Suprapubic skin (tissue), 3 donors: Measurements from ENCODE around the gene VMA21.

ENCODE experiments used
- POLR2A ChIP-seq, 2 donors: fragments of 450-650 bp; IDR thresholded peaks; one replicate each; pipeline ENCODE4 v1.6.1; 2017; ENCODE audit warnings: antibody characterized with exemption in 2 of 2, mild to moderate bottlenecking in 2 of 2, moderate library complexity in 2 of 2
- TF ChIP-seq, protein P1 (sequence below), 2 donors: fragments of 200-600 bp in 1 of 2; fragments of 450-650 bp in 1 of 2; sonication (generic) in 1 of 2; IDR thresholded peaks; one replicate each; pipeline ENCODE4 v1.5.1; 2016 to 2019; ENCODE audit warnings: antibody characterized with exemption in 2 of 2, mild to moderate bottlenecking in 1 of 2, moderate library complexity in 1 of 2

DNA sequence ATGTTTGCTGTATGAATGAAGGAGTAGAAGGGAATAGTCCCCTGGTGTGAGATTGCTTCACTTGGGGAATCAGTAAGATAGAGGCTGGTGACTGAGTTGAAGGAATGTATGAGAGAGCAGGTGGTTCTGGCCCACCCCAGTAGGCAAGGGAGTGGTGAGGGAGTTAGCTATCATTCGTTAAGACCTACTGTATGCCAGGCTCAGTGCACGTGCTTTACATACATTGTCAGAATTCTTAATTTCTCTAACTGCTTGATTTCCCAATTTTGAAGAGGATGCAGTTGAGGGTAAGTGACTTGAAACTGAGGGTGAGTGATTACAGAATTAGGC, 700 bp downstream of the VMA21 start:
- no peak for TF ChIP-seq POLR2A (IDR thresholded peaks at IDR 0.05)
- TF ChIP-seq, protein P1, sequence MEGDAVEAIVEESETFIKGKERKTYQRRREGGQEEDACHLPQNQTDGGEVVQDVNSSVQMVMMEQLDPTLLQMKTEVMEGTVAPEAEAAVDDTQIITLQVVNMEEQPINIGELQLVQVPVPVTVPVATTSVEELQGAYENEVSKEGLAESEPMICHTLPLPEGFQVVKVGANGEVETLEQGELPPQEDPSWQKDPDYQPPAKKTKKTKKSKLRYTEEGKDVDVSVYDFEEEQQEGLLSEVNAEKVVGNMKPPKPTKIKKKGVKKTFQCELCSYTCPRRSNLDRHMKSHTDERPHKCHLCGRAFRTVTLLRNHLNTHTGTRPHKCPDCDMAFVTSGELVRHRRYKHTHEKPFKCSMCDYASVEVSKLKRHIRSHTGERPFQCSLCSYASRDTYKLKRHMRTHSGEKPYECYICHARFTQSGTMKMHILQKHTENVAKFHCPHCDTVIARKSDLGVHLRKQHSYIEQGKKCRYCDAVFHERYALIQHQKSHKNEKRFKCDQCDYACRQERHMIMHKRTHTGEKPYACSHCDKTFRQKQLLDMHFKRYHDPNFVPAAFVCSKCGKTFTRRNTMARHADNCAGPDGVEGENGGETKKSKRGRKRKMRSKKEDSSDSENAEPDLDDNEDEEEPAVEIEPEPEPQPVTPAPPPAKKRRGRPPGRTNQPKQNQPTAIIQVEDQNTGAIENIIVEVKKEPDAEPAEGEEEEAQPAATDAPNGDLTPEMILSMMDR (IDR thresholded peaks at IDR 0.05) = no peak
